Choroid plexus epithelial cell (primary cell): ENCODE data around the gene DMBT1.

Experiments
- DNase-seq: peaks from one replicate; pipeline ENCODE4 v3.0.0-alpha.2; 2010; ENCODE audit warnings: low read depth
- H3K4me3 ChIP-seq: 2 replicates; pipeline ENCODE4 v1.5.1; 2011; ENCODE audit warnings: low read depth, mild to moderate bottlenecking, control low read depth, low read length, moderate library complexity
- TF ChIP-seq, protein P1 (sequence below): conservative IDR thresholded peaks from 2 replicates; pipeline ENCODE4 v1.5.1; 2011; ENCODE audit warnings: low read depth, mild to moderate bottlenecking, control low read depth, inconsistent platforms, low read length, moderate library complexity

Gene DMBT1

DNA sequence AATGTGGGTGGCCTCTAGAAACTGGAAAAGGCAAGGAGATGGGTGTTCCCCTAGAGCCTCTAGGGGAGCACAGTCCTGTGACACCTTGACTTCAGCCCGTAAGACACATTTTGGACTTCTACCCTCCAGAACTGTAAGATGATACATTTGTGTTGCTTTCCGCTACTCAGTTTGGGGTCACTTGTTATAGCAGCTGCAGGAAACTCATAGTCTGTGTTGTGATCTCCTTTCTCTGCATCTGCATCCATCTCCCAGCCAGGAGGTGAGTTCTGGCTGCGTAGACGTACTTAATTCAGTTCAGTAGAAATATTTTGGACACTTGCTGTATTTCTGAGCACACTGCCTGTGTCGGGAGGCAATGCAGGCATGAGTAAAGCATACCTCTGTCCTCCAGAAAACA, 29.3 kb upstream of the DMBT1 start:
- no peak overlapping the region for H3K4me3 ChIP-seq
- TF ChIP-seq, protein P1, sequence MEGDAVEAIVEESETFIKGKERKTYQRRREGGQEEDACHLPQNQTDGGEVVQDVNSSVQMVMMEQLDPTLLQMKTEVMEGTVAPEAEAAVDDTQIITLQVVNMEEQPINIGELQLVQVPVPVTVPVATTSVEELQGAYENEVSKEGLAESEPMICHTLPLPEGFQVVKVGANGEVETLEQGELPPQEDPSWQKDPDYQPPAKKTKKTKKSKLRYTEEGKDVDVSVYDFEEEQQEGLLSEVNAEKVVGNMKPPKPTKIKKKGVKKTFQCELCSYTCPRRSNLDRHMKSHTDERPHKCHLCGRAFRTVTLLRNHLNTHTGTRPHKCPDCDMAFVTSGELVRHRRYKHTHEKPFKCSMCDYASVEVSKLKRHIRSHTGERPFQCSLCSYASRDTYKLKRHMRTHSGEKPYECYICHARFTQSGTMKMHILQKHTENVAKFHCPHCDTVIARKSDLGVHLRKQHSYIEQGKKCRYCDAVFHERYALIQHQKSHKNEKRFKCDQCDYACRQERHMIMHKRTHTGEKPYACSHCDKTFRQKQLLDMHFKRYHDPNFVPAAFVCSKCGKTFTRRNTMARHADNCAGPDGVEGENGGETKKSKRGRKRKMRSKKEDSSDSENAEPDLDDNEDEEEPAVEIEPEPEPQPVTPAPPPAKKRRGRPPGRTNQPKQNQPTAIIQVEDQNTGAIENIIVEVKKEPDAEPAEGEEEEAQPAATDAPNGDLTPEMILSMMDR: no peak
- DNase-seq: no peak

DNA sequence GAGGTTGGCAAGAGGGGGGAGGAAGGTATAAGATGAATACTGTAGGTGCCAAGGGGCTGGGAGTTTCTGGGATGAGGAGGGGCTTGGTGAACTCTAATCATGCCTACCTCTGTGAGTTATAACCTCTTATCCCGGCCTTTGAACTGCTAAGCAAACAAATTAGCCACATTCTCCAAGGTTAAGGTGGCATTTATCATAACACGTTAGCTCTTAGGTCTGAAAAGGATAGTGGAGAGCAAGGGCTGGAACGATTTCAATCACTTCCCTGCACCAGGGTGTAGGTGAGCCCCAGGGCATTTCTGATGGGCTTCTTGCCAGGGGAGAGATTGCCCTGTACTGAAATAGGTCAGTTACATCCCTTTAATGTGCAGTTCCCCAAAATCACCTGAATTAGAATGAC, 28.6 kb upstream of the DMBT1 start:
- no peak for DNase-seq
- TF ChIP-seq, protein P1: no peak
- H3K4me3 ChIP-seq: no peak overlapping the region

DNA sequence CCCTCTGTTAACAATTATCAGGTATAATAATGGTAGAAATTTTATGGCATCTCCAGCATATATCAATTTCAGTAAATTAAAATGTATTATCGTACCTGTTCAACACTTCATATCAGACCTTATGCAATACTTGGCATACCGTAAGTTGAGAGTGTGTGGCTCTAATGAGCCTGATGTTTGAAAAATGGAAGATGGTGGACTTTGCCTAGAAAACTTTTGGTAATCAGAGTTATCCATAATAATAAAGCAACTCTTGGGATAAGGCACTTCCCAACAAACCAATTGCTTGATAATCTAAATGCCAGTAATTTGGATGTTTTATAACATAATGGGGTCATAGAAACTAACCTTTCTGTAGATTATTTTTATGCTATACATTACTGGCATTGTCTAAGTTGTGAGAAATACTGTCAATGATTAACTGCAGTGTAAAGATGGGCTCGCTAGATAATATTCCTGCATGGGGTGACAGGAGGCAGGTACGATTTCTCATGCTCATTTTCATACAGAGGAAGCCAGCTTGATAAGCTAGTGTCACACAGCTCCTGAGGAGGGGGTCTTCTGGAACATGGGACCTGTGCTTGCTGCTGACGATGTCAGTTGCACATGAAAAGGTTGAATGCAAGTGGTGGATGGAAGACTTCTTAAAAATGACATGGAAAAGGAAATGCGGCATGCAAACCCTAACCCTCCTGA, 27.8 kb upstream of the DMBT1 start:
- no peak for DNase-seq
- TF ChIP-seq, protein P1: no peak
- no peak overlapping the region for H3K4me3 ChIP-seq

DNA sequence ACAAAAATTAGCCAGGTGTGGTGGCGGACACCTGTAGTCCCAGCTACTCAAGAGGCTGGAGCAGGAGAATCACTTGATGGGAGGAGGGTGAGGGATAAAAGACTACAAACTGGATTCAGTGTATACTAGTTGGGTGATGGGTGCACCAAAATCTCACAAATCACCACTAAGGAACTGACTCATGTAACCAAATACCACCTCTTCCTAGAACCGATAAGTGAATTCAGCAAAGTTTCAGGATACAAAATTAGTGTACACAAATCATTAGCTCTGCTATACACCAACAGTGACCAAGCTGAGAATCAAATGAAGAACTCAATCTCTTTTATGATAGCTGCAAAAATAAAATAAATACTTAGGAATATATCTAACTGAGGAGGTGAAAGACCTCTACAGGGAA, 23.0 kb upstream of the DMBT1 start:
- H3K4me3 ChIP-seq: no peak overlapping the region
- TF ChIP-seq, protein P1: no peak
- DNase-seq: no peak

DNA sequence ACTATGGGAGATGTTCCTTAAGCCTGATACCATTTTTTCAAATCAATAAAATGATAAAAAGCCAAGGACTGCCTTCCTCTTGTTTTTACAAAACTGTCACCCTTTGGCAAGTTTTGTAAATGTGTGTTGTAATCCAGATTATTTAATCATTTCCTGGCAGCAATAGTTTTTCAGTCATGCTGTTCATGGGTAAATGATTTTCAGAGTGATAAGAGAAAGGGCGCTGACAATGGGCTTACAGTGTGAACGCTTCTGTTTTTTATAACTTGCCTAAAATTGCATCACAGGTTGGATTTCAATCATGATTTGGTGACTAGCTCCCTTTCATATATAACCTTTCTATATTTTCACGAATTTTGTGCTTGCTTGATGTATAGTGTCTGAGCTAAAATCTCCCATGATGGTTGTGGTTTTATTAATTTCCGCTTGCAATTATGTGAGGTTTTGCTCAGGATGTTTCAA, 19.0 kb upstream of the DMBT1 start:
- TF ChIP-seq, protein P1: no peak
- DNase-seq: no peak
- H3K4me3 ChIP-seq: no peak overlapping the region

DNA sequence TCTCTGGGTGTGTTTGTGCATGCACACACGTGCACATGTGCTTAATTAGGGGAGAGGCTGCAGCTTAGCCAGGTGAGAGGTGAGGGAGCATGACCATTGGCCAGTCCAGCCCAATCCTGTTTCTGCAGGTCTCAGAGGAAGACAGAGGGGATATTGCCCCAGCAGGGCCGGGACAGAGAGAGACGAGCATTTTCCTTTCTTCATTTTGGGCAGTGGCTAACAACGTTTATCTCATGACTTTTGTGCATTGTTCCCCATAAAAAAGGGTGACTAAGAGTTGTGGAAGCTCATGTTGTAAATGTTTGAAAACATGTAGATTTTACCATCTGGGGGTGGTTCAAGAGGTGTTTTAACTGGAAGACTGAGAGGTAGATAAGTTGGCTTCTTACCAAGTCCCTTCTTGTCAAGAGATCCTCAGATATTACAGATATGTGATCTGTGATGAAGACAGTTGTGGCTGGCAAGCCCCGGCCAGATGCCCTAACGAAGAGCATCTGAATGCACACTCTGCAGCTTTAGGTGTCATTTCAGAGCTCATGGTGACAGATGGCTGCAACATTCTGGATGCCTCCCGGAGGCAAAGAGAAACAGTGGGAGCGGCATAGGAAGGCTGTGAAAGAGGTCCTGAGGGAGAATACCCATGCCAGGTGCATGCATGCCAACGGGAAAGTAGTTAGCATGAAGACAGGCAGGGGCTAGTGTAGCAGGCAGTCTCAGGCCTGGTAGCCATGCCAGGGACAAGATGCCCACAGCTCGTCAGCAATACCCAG, 16.7 kb upstream of the DMBT1 start:
- no peak overlapping the region for H3K4me3 ChIP-seq
- TF ChIP-seq, protein P1: no peak
- no peak for DNase-seq
